ENCODE measurements around the gene IFT22. TPM values are rescaled to one million over a fixed set of nuclear protein-coding genes. Genes with fewer than 3 reads are reported as not detected.

Gene IFT22
- total and polyA plus RNA-seq, 4 donors, result 5.5 to 9.4 (median 7.6) TPM

GRCh38 chr7:101370836-101371235, 49.2 kb upstream of the IFT22 start:
- H3K27me3 ChIP-seq (ENCODE audit: control insufficient read depth in 4 of 4, insufficient read depth in 4 of 4, low read length in 3 of 4), result no peaks in the 10 kb centered on the region
- no peak for DNase-seq (ENCODE audit: low spot score)
- no peak overlapping the region for H3K4me3 ChIP-seq (ENCODE audit: low read depth in 1 of 3, low read length in 3 of 3)
- 72% methylated on average over 5 of the region's 5 CpGs for WGBS
- H3K9me3 ChIP-seq (ENCODE audit: control insufficient read depth in 4 of 4, low read length in 3 of 4), result no peaks in the 10 kb centered on the region
- no peak for TF ChIP-seq GABPA (IDR thresholded peaks at IDR 0.05 in 1 of 2, conservative IDR thresholded peaks at IDR 0.05 in 1 of 2)
- no peak for TF ChIP-seq ATF3 (IDR thresholded peaks at IDR 0.05)
- no peak for TF ChIP-seq REST (IDR thresholded peaks at IDR 0.05)
- TF ChIP-seq TAF1 (conservative IDR thresholded peaks at IDR 0.05), result no peak
- no peak overlapping the region for H3K9ac ChIP-seq (ENCODE audit: low read depth in 1 of 2, low read length in 2 of 2)
- H3K4me1 ChIP-seq (ENCODE audit: control insufficient read depth in 4 of 4, insufficient read depth in 4 of 4, low read length in 3 of 4), result no peaks in the 10 kb centered on the region
- H3K36me3 ChIP-seq (ENCODE audit: control insufficient read depth in 4 of 4, insufficient read depth in 3 of 4, low read depth in 1 of 4, low read length in 3 of 4), result no peaks in the 10 kb centered on the region
- no peak overlapping the region for H3K27ac ChIP-seq (ENCODE audit: low read depth in 1 of 2, low read length in 2 of 2)

- Histone ChIP-seq H3K9me3 (ENCODE audit: control insufficient read depth in 4 of 4, low read length in 3 of 4) (no peaks in the 10 kb centered on the region), H3K36me3 (ENCODE audit: control insufficient read depth in 4 of 4, insufficient read depth in 3 of 4, low read depth in 1 of 4, low read length in 3 of 4) (no peaks in the 10 kb centered on the region), H3K4me3 (ENCODE audit: low read depth in 1 of 3, low read length in 3 of 3) (no peak overlapping the region), H3K4me1 (ENCODE audit: control insufficient read depth in 4 of 4, insufficient read depth in 4 of 4, low read length in 3 of 4) (peaks cover 2 to 8% (median 5%) of the 10 kb centered on the region in 4 donors), H3K27ac (ENCODE audit: low read depth in 1 of 2, low read length in 2 of 2) (no peak overlapping the region), H3K27me3 (ENCODE audit: control insufficient read depth in 4 of 4, insufficient read depth in 4 of 4, low read length in 3 of 4) (no peaks in the 10 kb centered on the region), H3K9ac (ENCODE audit: low read depth in 1 of 2, low read length in 2 of 2) (no peak overlapping the region)
- DNase-seq (ENCODE audit: low spot score), result no peak
- WGBS, result 77% methylated on average over 8 of the region's 8 CpGs
- TF ChIP-seq RAD21 (IDR thresholded peaks at IDR 0.05) (no peak), HNF4A (conservative IDR thresholded peaks at IDR 0.05) (no peak), NR2F2 (IDR thresholded peaks at IDR 0.05) (no peak), EGR1 (IDR thresholded peaks at IDR 0.05; ENCODE audit: low read depth in 2 of 2) (no peak), FOXA2 (IDR thresholded peaks at IDR 0.05) (no peak), FOXA1 (IDR thresholded peaks at IDR 0.05) (no peak), REST (IDR thresholded peaks at IDR 0.05) (no peak)
These were observed 47.0 kb upstream of the IFT22 start for GRCh38 chr7:101368422-101369165.
